Vagina (tissue), 2 donors: Measurements from ENCODE around the gene CDH13. TPM values are rescaled to one million over a fixed set of nuclear protein-coding genes. Genes with fewer than 3 reads are reported as not detected.

Experiments used
- DNase-seq, 2 donors: peaks; one replicate each; pipeline ENCODE4 v3.0.0-alpha.2; 2017; ENCODE audit errors: extremely low spot score in 2 of 2
- H3K27ac ChIP-seq: fragments of 200-600 bp; sonication (generic); one replicate; pipeline ENCODE4 v1.5.1; 2019
- H3K27me3 ChIP-seq: fragments of 200-600 bp; sonication (generic); one replicate; pipeline ENCODE4 v1.5.1; 2019
- H3K36me3 ChIP-seq, 2 donors: fragments of 200-600 bp; sonication (generic); one replicate each; pipeline ENCODE4 v1.5.1; 2017 to 2019
- H3K4me1 ChIP-seq: fragments of 200-600 bp; sonication (generic); one replicate; pipeline ENCODE4 v1.5.1; 2019
- H3K4me3 ChIP-seq, 2 donors: fragments of 200-600 bp; sonication (generic); 1 replicate in 1 of 2; 2 replicates in 1 of 2; pipeline ENCODE4 v1.5.1; 2016 to 2019
- H3K9me3 ChIP-seq: fragments of 200-600 bp; sonication (generic); one replicate; pipeline ENCODE4 v1.5.1; 2019
- POLR2A ChIP-seq, 2 donors: fragments of 450-650 bp; IDR thresholded peaks; one replicate each; pipeline ENCODE4 v1.6.1; 2017; ENCODE audit warnings: antibody characterized with exemption in 2 of 2, mild to moderate bottlenecking in 2 of 2, moderate library complexity in 2 of 2
- POLR2AphosphoS5 ChIP-seq, 2 donors: sonication (generic); formaldehyde crosslinking; IDR thresholded peaks; one replicate each; pipeline ENCODE4 v1.9.0; 2017; ENCODE audit warnings: antibody characterized with exemption in 2 of 2, mild to moderate bottlenecking in 2 of 2, low read depth in 1 of 2; ENCODE audit not compliant: insufficient read depth in 1 of 2
- intact Hi-C: fragments of 100-400 bp; cut with DNase I; formaldehyde crosslinking; loops from one replicate; pipeline ENCODE4 v1.15.1; 2023
- total RNA-seq: library from RNA; depleted of rRNA; stranded (reverse); fragments of >200 nt; gene quantifications from one replicate; pipeline ENCODE4 v1.2.3, GENCODE V29; 2016
- TF ChIP-seq, protein P1 (sequence below), 3 experiments: fragments of 450-650 bp in 2 of 3; fragments of 200-600 bp in 1 of 3; sonication (generic) in 1 of 3; IDR thresholded peaks; one replicate each; pipeline ENCODE4 v1.5.1; 2017 to 2019; ENCODE audit warnings: antibody characterized with exemption in 3 of 3, mild to moderate bottlenecking in 2 of 3, moderate library complexity in 2 of 3

Gene CDH13
- total RNA-seq, 1 donor from 2014 or later, result 123 TPM

DNA sequence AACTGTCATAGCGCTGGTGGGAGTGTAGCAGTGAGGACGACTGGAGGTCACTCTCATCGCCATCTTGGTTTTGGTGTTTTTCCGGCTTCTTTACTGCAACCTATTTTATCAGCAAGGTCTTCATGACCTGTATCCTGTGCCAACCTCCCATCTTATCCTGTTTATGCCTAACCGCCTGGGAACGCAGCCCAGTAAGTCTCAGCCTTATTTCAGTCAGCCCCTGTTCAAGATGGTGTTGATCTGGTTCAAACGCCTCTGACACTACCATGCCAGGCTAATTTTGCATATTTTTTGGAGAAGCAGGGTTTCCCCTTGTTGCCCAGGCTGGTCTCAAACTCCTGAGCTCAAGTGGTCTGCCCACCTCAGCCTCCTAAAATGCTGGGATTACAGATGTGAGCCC, 1001.2 kb downstream of the CDH13 start:
- TF ChIP-seq, protein P1, sequence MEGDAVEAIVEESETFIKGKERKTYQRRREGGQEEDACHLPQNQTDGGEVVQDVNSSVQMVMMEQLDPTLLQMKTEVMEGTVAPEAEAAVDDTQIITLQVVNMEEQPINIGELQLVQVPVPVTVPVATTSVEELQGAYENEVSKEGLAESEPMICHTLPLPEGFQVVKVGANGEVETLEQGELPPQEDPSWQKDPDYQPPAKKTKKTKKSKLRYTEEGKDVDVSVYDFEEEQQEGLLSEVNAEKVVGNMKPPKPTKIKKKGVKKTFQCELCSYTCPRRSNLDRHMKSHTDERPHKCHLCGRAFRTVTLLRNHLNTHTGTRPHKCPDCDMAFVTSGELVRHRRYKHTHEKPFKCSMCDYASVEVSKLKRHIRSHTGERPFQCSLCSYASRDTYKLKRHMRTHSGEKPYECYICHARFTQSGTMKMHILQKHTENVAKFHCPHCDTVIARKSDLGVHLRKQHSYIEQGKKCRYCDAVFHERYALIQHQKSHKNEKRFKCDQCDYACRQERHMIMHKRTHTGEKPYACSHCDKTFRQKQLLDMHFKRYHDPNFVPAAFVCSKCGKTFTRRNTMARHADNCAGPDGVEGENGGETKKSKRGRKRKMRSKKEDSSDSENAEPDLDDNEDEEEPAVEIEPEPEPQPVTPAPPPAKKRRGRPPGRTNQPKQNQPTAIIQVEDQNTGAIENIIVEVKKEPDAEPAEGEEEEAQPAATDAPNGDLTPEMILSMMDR (IDR thresholded peaks at IDR 0.05), result no peak
- TF ChIP-seq POLR2AphosphoS5 (IDR thresholded peaks at IDR 0.05; ENCODE audit: insufficient read depth in 1 of 2, low read depth in 1 of 2) (no peak), POLR2A (IDR thresholded peaks at IDR 0.05) (no peak)
- intact Hi-C loops, result no loop called here
- peak in 1 of 2 donors; percentile 20 for DNase-seq

DNA sequence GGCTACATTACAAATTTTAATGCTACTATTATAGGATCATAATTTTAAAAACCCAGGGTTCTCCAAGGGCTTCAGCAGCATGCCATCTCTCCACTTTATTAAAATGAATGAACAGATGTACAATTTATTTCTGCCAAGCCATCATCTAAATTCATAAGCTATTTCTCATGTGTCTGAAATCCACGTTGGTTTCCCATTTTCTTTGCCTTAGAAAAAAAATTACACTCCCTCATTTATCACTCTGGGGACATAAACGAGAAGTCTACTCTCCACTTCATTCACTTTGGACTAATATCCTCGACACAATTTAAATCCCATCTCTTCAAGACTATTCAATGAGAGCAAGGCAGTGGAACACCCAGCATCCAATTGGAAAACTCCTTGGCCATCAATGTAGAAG, 1002.7 kb downstream of the CDH13 start:
- no peak overlapping the region for H3K4me3 ChIP-seq
- no peak for TF ChIP-seq POLR2AphosphoS5 (IDR thresholded peaks at IDR 0.05; ENCODE audit: insufficient read depth in 1 of 2, low read depth in 1 of 2)
- TF ChIP-seq POLR2A (IDR thresholded peaks at IDR 0.05), result no peak
- TF ChIP-seq, protein P1 (IDR thresholded peaks at IDR 0.05), result no peak
- no peaks in the 10 kb centered on the region for H3K36me3 ChIP-seq
- peaks cover 6% of the 10 kb centered on the region for H3K4me1 ChIP-seq
- no peaks in the 10 kb centered on the region for H3K9me3 ChIP-seq
- no peaks in the 10 kb centered on the region for H3K27me3 ChIP-seq
- no peak overlapping the region for H3K27ac ChIP-seq
- DNase-seq, result no peak
- intact Hi-C loops, result no loop called here

More for the DNA sequence above, 1001.2 kb downstream of the CDH13 start:
- no peaks in the 10 kb centered on the region for H3K36me3 ChIP-seq
- no peak overlapping the region for H3K27ac ChIP-seq
- peaks cover 6% of the 10 kb centered on the region for H3K4me1 ChIP-seq
- no peaks in the 10 kb centered on the region for H3K9me3 ChIP-seq
- no peaks in the 10 kb centered on the region for H3K27me3 ChIP-seq
- no peak overlapping the region for H3K4me3 ChIP-seq

DNA sequence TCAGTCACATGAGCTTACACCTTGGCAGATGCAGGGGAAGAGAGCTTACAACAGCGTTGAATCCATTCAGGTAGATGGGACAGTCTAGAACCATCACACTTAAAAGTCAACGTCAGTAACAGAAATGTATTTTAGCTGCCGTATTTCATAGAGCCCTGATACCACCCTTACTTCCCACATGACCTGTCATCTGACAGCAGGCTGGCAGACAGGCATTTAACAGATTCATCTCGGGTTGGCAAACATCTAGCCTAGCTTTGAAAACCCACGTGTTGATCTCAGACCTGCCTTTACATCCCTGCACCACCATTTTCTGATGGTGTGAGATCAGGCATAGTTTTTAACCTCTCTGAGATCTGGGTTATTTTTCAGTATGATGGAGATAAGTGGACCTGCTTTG, 1003.1 kb downstream of the CDH13 start:
- Histone ChIP-seq H3K9me3 (no peaks in the 10 kb centered on the region), H3K4me3 (no peak overlapping the region), H3K36me3 (no peaks in the 10 kb centered on the region), H3K27ac (no peak overlapping the region), H3K27me3 (no peaks in the 10 kb centered on the region), H3K4me1 (peaks cover 6% of the 10 kb centered on the region)
- no peak for DNase-seq
- TF ChIP-seq POLR2A (IDR thresholded peaks at IDR 0.05) (no peak), POLR2AphosphoS5 (IDR thresholded peaks at IDR 0.05; ENCODE audit: insufficient read depth in 1 of 2, low read depth in 1 of 2) (no peak)
- TF ChIP-seq, protein P1 (IDR thresholded peaks at IDR 0.05), result no peak
- intact Hi-C loops, result no loop called here

DNA sequence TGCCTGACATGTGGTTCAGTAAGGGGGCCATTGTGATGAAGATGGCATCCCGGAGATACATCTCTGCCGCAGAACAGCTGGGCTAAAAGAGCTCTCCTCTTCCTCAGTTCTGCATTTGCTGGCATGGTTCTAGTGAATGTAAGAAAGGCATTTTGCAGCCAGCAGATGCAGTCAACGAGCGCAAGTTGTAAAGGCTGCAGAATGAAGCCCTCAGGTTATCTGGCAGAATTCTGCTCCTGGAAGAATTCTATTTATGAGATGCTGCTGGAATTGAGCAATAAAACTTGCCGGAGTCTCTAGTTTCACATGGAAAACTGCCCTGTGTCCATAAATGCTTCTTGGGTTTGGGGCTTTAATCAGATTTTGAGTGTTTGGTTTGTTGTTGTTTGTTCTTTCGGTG, 1004.2 kb downstream of the CDH13 start:
- DNase-seq, result no peak

DNA sequence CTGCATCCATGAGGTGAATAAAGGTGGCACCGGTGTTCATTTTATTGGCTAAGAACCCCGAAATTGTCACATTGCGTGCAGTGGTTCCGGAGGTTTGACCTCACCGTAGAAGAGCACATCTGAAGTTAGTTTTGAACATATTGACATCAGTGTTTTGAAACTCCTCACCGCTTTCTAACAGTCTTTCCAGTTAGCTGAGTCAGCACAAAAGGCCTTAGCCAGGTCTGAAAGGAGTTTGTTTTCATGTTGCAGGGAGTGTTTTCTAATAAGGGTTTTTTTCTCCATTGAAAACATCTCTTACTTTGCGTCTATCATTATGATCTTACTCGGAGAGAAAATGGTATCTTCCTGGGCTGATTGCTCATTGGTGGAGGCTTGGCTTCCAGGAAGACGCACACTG, 1006.5 kb downstream of the CDH13 start:
- Histone ChIP-seq H3K27me3 (no peaks in the 10 kb centered on the region), H3K36me3 (no peaks in the 10 kb centered on the region), H3K27ac (no peak overlapping the region), H3K4me3 (no peak overlapping the region), H3K9me3 (no peaks in the 10 kb centered on the region), H3K4me1 (peaks cover 6% of the 10 kb centered on the region)
- TF ChIP-seq POLR2AphosphoS5 (IDR thresholded peaks at IDR 0.05; ENCODE audit: insufficient read depth in 1 of 2, low read depth in 1 of 2), result no peak
- no peak for TF ChIP-seq POLR2A (IDR thresholded peaks at IDR 0.05)
- TF ChIP-seq, protein P1 (IDR thresholded peaks at IDR 0.05), result no peak
- intact Hi-C loops, result no loop called here
- no peak for DNase-seq

More for the DNA sequence above, 1004.2 kb downstream of the CDH13 start:
- TF ChIP-seq, protein P1 (IDR thresholded peaks at IDR 0.05), result no peak
- no peak for TF ChIP-seq POLR2AphosphoS5 (IDR thresholded peaks at IDR 0.05; ENCODE audit: insufficient read depth in 1 of 2, low read depth in 1 of 2)
- TF ChIP-seq POLR2A (IDR thresholded peaks at IDR 0.05), result no peak
- H3K9me3 ChIP-seq, result no peaks in the 10 kb centered on the region
- H3K4me3 ChIP-seq, result no peak overlapping the region
- H3K27me3 ChIP-seq, result no peaks in the 10 kb centered on the region
- H3K4me1 ChIP-seq, result peaks cover 6% of the 10 kb centered on the region
- H3K36me3 ChIP-seq, result no peaks in the 10 kb centered on the region
- no peak overlapping the region for H3K27ac ChIP-seq
- intact Hi-C loops, result no loop called here
